Right lobe of liver (tissue), 6 donors: Measurements from ENCODE around the gene AP1S3. TPM values are rescaled to one million over a fixed set of nuclear protein-coding genes. Genes with fewer than 3 reads are reported as not detected.

Source experiments
- ATAC-seq, 4 donors: fragments of 200-7000 bp; cut with Tn5 transposase; one replicate each; pipeline ENCODE4 v1.9.1; 2020; ENCODE audit warnings: mild to moderate bottlenecking in 4 of 4, moderate library complexity in 4 of 4
- DNase-seq, 3 donors: peaks; one replicate each; pipeline ENCODE4 v3.0.0-alpha.2; 2020
- H3K27ac ChIP-seq, 3 donors: fragments of 200-600 bp; one replicate each; pipeline ENCODE4 v1.8.0; 2022
- H3K27me3 ChIP-seq, 2 donors: fragments of 200-600 bp; one replicate each; pipeline ENCODE4 v1.8.0; 2022
- H3K36me3 ChIP-seq, 4 donors: fragments of 200-600 bp; sonication (generic) in 1 of 4; one replicate each; pipeline versions ENCODE4 v1.5.1 to v1.8.0; 2017 to 2022; ENCODE audit warnings: control low read depth in 1 of 4
- H3K4me1 ChIP-seq, 4 donors: fragments of 200-600 bp; sonication (generic) in 1 of 4; one replicate each; pipeline versions ENCODE4 v1.5.1 to v1.8.0; 2017 to 2022; ENCODE audit warnings: control low read depth in 1 of 4
- H3K4me3 ChIP-seq, 3 donors: fragments of 200-600 bp; one replicate each; pipeline ENCODE4 v1.8.0; 2022
- H3K9me3 ChIP-seq, 4 donors: fragments of 200-600 bp; sonication (generic) in 1 of 4; one replicate each; pipeline versions ENCODE4 v1.5.1 to v1.8.0; 2017 to 2022; ENCODE audit warnings: control low read depth in 1 of 4
- CTCF ChIP-seq, 4 donors: fragments of 200-600 bp in 3 of 4; fragments of 450-650 bp in 1 of 4; IDR thresholded peaks; one replicate each; pipeline versions ENCODE4 v1.5.1 to v1.8.0; 2016 to 2022; ENCODE audit warnings: antibody characterized with exemption in 4 of 4, mild to moderate bottlenecking in 2 of 4
- POLR2A ChIP-seq: fragments of 450-650 bp; IDR thresholded peaks from one replicate; pipeline ENCODE4 v1.6.1; 2017; ENCODE audit warnings: antibody characterized with exemption, mild to moderate bottlenecking
- WGBS: methylation state at CpG from one replicate; pipeline ENCODE4 v1.1.6; 2018; ENCODE audit warnings: low coverage, low lambda C conversion rate; ENCODE audit not compliant: insufficient coverage; ENCODE audit errors: missing lambda C conversion rate; 5-methylcytosine and 5-hydroxymethylcytosine counted together
- intact Hi-C, 2 donors: fragments of 100-400 bp; cut with DNase I; formaldehyde crosslinking; loops; one replicate each; pipeline versions ENCODE4 v1.11.2 to v1.14.1; 2022
- total RNA-seq, 6 experiments: library from RNA; depleted of rRNA in 2 of 6; stranded (reverse); fragments of >200 nt in 2 of 6; fragmentation: NEBNext Ultra II Directional in 3 of 6; extraction: Animal tissue kit (Norgen Biotek cat#: 25700) in 3 of 6; gene quantifications; one replicate each; pipeline versions ENCODE4 v1.1.0 to v1.2.4, GENCODE V29; 2016 to 2023
- donor health status: DM: no; HTN: yes; CAD: no.
- donor health status: DM: no; HTN: no; CAD: no.
- donor health status: DM: no; HTN: no; CAD: no.
- donor health status: DM: no; HTN: yes; CAD: no.
- donor health status: DM: no; HTN: yes; CAD: no.

Gene AP1S3
- total RNA-seq, 6 experiments from 2014 or later = 1.3 to 12.7 (median 3.2) TPM

GRCh38 chr2:223863491-223863890, 26.1 kb upstream of the AP1S3 start:
- Histone ChIP-seq H3K4me1 (peaks cover 0 to 9% (median 2%) of the 10 kb centered on the region in 4 donors), H3K4me3 (no peak overlapping the region), H3K9me3 (no peaks in the 10 kb centered on the region), H3K36me3 (no peaks in the 10 kb centered on the region), H3K27ac (no peak overlapping the region), H3K27me3 (no peaks in the 10 kb centered on the region)
- WGBS = 92% methylated on average over 2 of the region's 2 CpGs
- intact Hi-C loops = no loop called here
- ATAC-seq = no peak
- no peak for TF ChIP-seq CTCF (IDR thresholded peaks at IDR 0.05)
- DNase-seq = no peak

DNA sequence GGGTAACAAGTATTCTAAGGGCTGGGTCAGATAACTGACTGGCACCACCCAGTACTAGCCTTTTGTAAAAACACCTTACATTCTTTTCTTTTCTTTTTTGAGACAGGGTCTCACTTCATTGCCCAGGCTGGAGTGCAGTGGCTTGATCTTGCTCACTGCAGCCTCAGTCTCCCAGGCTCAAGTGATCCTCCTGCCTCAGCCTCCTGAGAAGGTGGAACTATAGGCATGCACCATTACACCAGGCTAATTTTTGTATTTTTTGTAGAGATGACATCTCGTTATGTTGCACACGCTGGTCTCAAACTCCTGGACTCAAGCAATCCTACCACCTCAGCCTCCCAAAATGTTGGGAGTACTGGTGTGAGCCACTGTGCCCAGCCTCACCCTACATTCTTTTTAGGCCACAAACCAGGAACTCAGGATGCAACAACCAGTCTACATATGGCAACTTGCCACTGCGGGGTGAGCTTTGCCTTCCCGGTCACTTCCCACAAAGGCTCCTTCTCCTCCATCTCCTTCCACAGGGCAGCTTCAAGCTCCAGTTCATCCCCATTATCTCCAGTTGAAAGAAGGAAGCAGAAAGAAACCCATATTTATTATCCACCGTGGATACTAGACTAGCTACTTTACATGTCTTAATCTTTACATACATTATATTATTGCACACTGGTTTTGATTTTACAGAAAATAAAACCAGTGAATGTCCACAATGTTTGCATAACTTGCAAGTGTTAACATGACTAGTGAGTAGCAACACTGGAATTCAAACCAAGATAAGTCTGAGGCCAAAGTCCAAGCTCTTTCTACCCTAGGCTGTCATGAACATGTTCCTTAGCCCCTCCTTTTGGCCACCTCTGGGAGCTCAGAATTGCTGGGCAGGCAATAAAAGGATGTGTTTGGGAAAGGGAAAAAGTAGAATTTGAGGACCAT, 23.7 kb upstream of the AP1S3 start:
- DNase-seq = no peak
- intact Hi-C loops = no loop called here
- no peak overlapping the region for H3K27ac ChIP-seq

GRCh38 chr2:223859070-223859469, 21.7 kb upstream of the AP1S3 start:
- Histone ChIP-seq H3K36me3 (no peaks in the 10 kb centered on the region), H3K4me3 (no peak overlapping the region), H3K4me1 (peaks cover 0 to 9% (median 2%) of the 10 kb centered on the region in 4 donors), H3K9me3 (no peaks in the 10 kb centered on the region), H3K27me3 (no peaks in the 10 kb centered on the region), H3K27ac (no peak overlapping the region)
- intact Hi-C loops = no loop called here
- TF ChIP-seq POLR2A (no peak), CTCF (IDR thresholded peaks at IDR 0.05) (no peak)
- ATAC-seq (no peak), DNase-seq (no peak)
- WGBS = 93% methylated on average over 2 of the region's 3 CpGs

More for the DNA sequence above, 23.7 kb upstream of the AP1S3 start:
- H3K4me3 ChIP-seq = no peak overlapping the region
- H3K27me3 ChIP-seq = no peaks in the 10 kb centered on the region
- WGBS = 71% methylated on average over 4 of the region's 5 CpGs
- peaks cover 0 to 9% (median 2%) of the 10 kb centered on the region in 4 donors for H3K4me1 ChIP-seq
- ATAC-seq = peak; percentile 51 to 94 (median 76)
- TF ChIP-seq POLR2A = no peak
- TF ChIP-seq CTCF (IDR thresholded peaks at IDR 0.05) = peak in 1 of 4 donors; percentile 6
- no peaks in the 10 kb centered on the region for H3K9me3 ChIP-seq
- H3K36me3 ChIP-seq = no peaks in the 10 kb centered on the region

DNA sequence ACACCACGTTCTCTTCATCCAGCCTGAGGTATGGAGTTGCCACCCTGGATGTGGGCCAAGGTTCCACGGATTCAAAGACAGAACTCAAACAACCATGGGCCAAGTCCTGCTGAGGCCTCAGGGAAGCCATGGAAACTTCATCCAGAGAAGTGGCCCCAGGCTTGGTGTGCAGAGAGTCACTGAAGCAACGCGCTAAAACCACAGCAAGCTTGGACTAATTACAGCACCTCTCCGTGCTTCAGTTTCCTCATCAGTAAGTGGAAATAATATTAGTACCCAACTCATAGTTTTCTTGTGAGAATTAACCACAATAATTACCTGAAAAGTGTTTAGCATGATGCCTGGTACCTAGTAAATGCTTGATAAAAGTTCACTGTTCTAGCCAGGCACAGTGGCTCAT, 19.2 kb upstream of the AP1S3 start:
- H3K9me3 ChIP-seq = no peaks in the 10 kb centered on the region
- no peak overlapping the region for H3K27ac ChIP-seq
- peaks cover 0 to 8% (median under 1%) of the 10 kb centered on the region in 4 donors for H3K4me1 ChIP-seq
- no peak overlapping the region for H3K4me3 ChIP-seq
- H3K36me3 ChIP-seq = no peaks in the 10 kb centered on the region
- intact Hi-C loops = no loop called here
- no peaks in the 10 kb centered on the region for H3K27me3 ChIP-seq
- 53% methylated on average over 5 of the region's 5 CpGs for WGBS
- ATAC-seq = no peak
- DNase-seq = no peak
- no peak for TF ChIP-seq POLR2A
- no peak for TF ChIP-seq CTCF (IDR thresholded peaks at IDR 0.05)
